PFSK-1 (cell line): ENCODE data around the gene NDRG3.

Experiments
- FOXP2 ChIP-seq: optimal IDR thresholded peaks from 2 replicates; pipeline ENCODE3; 2011; ENCODE audit warnings: borderline replicate concordance, control low read depth, inconsistent platforms; ENCODE audit not compliant: insufficient read depth; ENCODE audit errors: extremely low read length, extremely low read depth
- POLR2AphosphoS5 ChIP-seq: IDR thresholded peaks from 2 replicates; pipeline ENCODE4 v1.6.1; 2012; ENCODE audit warnings: low read depth, mild to moderate bottlenecking, control low read depth, low read length, moderate library complexity
- REST ChIP-seq, 2 experiments: IDR thresholded peaks; 2 replicates each; pipeline versions ENCODE4 v1.6.1 to v1.8.0; 2011 to 2012; ENCODE audit warnings: low read depth in 2 of 2, low read length in 2 of 2, control low read depth in 1 of 2, inconsistent platforms in 1 of 2, mild to moderate bottlenecking in 1 of 2, moderate library complexity in 1 of 2; ENCODE audit not compliant: insufficient read depth in 1 of 2
- SIN3A ChIP-seq: IDR thresholded peaks from 2 replicates; pipeline ENCODE4 v1.6.1; 2012; ENCODE audit warnings: mild to moderate bottlenecking, low read length, moderate library complexity, borderline replicate concordance; ENCODE audit not compliant: insufficient read depth
- TAF1 ChIP-seq: IDR thresholded peaks from 2 replicates; pipeline ENCODE4 v1.6.1; 2012; ENCODE audit warnings: low read length, control low read depth, borderline replicate concordance; ENCODE audit not compliant: insufficient read depth

The NDRG3 gene

GRCh38 chr20:36736451-36737182 lies 9.3 kb downstream of the NDRG3 start:
- no peak for TF ChIP-seq TAF1
- TF ChIP-seq FOXP2 = no peak
- TF ChIP-seq SIN3A = no peak
- no peak for TF ChIP-seq POLR2AphosphoS5
- no peak for TF ChIP-seq REST (IDR thresholded peaks at IDR 0.05; ENCODE audit: insufficient read depth in 1 of 2, low read depth in 2 of 2, low read length in 2 of 2)

DNA sequence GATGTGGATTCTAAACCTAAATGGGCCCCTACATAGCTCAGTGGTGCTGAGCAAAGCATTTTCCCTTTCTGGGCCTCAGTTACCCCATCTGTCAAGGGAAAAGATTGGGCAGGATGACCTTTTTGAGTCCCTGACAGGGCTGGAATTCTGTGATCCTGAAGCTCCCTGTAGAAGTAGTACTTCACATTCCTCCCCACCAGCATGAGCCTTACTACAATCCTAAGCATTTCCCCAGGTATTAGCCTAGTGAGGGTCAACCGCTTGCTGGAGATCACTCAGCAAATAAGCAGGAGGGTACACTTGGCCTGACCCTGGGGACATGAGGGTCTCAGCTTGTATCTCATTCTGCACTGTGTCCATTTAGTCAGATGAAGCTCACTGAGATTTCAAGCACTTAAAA lies 13.4 kb downstream of the NDRG3 start:
- TF ChIP-seq TAF1 = no peak
- no peak for TF ChIP-seq FOXP2
- no peak for TF ChIP-seq REST (IDR thresholded peaks at IDR 0.05; ENCODE audit: insufficient read depth in 1 of 2, low read depth in 2 of 2, low read length in 2 of 2)
- no peak for TF ChIP-seq SIN3A
- no peak for TF ChIP-seq POLR2AphosphoS5

- TF ChIP-seq TAF1 (no peak), REST (IDR thresholded peaks at IDR 0.05; ENCODE audit: insufficient read depth in 1 of 2, low read depth in 2 of 2, low read length in 2 of 2) (no peak), FOXP2 (no peak), SIN3A (no peak), POLR2AphosphoS5 (no peak)
These were observed 16.9 kb downstream of the NDRG3 start for GRCh38 chr20:36728986-36729385.

- TF ChIP-seq REST (IDR thresholded peaks at IDR 0.05; ENCODE audit: insufficient read depth in 1 of 2, low read depth in 2 of 2, low read length in 2 of 2) (no peak), POLR2AphosphoS5 (no peak), TAF1 (no peak), FOXP2 (no peak), SIN3A (no peak)
These were observed 19.7 kb downstream of the NDRG3 start for GRCh38 chr20:36726168-36726567.

DNA sequence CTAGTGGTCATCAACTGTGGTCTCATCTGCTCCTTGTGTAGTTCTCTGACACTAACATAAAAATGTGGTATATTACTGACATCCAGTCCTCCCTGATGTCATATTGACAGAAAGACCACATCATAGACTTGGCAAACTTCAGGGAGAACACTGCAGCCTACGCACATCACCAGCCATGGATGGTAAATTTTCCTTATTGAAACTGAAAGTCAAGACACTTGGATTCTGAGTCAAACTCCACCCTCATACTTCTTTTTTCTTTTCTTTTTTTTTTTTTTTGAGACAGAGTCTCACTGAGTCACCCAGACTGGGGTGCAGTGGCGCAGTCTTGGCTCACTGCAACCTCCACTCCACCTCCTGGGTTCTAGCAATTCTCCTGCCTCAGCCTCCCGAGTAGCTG lies 25.4 kb downstream of the NDRG3 start:
- no peak for TF ChIP-seq TAF1
- TF ChIP-seq REST (IDR thresholded peaks at IDR 0.05; ENCODE audit: insufficient read depth in 1 of 2, low read depth in 2 of 2, low read length in 2 of 2) = no peak
